ENCODE results near the gene PRMT7. TPM values are rescaled to one million over a fixed set of nuclear protein-coding genes. Genes with fewer than 3 reads are reported as not detected.
A peak's percentile ranks its signal among the peaks of the same experiment; 100 is the strongest.

The PRMT7 gene
- total RNA-seq, 2 donors from 2014 or later = 71.2 to 75.9 TPM

DNA sequence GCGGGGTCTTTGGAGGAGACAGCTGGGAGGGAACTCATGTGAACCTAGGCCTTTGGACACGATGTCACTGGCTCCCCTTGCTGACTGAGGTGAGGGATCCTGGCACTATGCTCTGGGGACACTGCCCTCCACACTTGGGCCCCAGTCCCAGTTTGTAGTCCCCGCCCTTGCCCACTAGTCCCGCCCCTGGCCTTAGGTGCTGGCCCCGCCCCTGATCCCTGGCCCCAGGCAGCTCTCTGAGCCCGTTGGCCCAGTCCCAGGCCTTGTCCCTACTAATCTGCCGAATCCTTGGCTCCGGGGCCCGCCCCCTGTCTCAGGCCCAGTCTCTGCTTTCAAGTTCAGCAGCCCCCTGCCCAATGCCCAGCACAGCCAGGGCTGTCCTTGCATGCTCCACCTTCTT is 76.5 kb downstream of the PRMT7 start:
- Mint-ChIP-seq H3K36me3 (ENCODE audit: insufficient read depth in 2 of 2) (no peaks in the 10 kb centered on the region), H3K9me3 (no peaks in the 10 kb centered on the region), H3K27ac (no peak overlapping the region), H3K4me1 (ENCODE audit: low read depth) (peaks cover 1% of the 10 kb centered on the region), H3K27me3 (ENCODE audit: low read depth) (peaks cover 11% of the 10 kb centered on the region), H3K4me3 (no peak overlapping the region)
- ATAC-seq (replicated peaks in 1 of 2) = no peak
- DNase-seq = no peak

DNA sequence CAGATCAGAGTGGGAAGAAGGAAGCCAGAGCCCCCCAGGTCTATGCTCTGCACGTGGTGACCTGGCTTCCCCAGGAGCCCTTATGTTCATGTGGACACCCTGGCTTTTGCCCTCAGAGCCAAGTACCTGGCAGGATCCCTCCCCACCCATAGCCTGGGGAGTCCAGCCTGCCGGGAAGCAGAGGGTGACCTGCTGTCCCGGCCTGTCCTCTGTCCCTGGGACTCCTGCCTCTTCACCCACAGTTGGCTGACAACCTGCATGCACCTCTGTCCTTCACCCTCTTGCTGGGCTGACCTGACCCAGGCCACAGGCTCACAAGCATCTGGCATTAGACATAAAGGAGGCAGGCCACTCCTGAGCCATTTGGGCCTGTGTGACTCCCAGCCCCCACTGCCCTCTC is 77.3 kb downstream of the PRMT7 start:
- H3K27me3 Mint-ChIP-seq (ENCODE audit: low read depth) = peaks cover 11% of the 10 kb centered on the region
- no peaks in the 10 kb centered on the region for H3K36me3 Mint-ChIP-seq (ENCODE audit: insufficient read depth in 2 of 2)
- ATAC-seq (replicated peaks in 1 of 2) (no peak), DNase-seq (no peak)
- no peaks in the 10 kb centered on the region for H3K4me1 Mint-ChIP-seq (ENCODE audit: low read depth)
- no peak overlapping the region for H3K4me3 Mint-ChIP-seq
- H3K9me3 Mint-ChIP-seq = no peaks in the 10 kb centered on the region
- no peak overlapping the region for H3K27ac Mint-ChIP-seq

DNA sequence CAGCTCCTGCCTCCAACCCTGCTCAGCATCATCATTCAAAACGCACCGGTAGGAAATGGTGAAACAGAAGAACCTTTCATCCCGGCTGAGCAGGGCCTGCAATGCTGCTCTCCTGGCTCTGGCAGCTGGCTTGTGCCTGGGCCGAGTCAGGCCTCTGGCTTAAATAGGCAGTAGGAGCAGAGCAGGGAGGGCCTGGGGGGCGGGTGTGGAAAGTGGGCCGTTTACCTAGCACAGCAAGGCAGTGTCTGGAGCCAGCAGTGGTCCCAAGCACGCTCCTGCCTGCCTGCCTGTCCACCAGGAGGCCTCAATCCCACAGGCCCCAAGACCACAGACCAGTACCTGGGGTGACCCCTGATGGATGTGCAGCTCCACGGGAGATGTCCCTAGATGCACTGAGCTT is 78.2 kb downstream of the PRMT7 start:
- Mint-ChIP-seq H3K36me3 (ENCODE audit: insufficient read depth in 2 of 2) (no peaks in the 10 kb centered on the region), H3K9me3 (no peaks in the 10 kb centered on the region)

DNA sequence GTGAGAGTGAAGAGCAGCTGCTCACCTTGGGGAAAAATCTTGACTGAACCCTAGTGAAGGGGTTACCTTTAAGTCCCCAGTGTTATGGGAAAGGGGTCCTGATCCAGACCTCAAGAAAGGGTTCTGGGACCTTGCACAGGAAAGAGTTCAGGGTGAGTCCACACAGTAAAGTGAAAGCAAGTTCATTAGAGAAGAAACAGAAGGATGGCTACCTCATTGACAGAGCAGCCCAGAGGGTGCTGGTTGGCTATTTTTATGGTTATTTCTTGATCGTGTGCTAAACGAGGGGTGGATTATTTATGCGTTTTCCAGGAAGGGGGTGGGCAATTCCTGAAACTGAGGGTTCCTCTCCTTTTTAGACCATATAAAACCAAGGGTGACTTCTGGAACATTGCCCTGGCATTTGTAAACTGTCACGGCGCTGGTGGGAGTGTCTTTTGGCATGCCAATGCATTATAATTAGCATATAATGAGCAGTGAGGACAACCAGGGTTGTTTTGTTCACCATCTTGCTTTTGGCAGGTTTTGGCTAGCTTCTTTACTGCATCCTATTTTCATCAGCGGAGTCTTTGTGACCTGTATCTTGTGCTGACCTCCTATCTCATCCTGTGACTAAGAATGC is 79.0 kb downstream of the PRMT7 start:
- Mint-ChIP-seq H3K9me3 (no peaks in the 10 kb centered on the region), H3K27me3 (ENCODE audit: low read depth) (peaks cover 11% of the 10 kb centered on the region), H3K4me3 (no peak overlapping the region), H3K36me3 (ENCODE audit: insufficient read depth in 2 of 2) (no peaks in the 10 kb centered on the region), H3K27ac (no peak overlapping the region), H3K4me1 (ENCODE audit: low read depth) (no peaks in the 10 kb centered on the region)
- ATAC-seq (replicated peaks in 1 of 2) = no peak
- no peak for DNase-seq

More for the DNA sequence above, 78.2 kb downstream of the PRMT7 start:
- H3K4me1 Mint-ChIP-seq (ENCODE audit: low read depth) = no peaks in the 10 kb centered on the region
- ATAC-seq (replicated peaks in 1 of 2) (no peak), DNase-seq (no peak)
- H3K4me3 Mint-ChIP-seq = no peak overlapping the region
- no peak overlapping the region for H3K27ac Mint-ChIP-seq
- peaks cover 11% of the 10 kb centered on the region for H3K27me3 Mint-ChIP-seq (ENCODE audit: low read depth)

DNA sequence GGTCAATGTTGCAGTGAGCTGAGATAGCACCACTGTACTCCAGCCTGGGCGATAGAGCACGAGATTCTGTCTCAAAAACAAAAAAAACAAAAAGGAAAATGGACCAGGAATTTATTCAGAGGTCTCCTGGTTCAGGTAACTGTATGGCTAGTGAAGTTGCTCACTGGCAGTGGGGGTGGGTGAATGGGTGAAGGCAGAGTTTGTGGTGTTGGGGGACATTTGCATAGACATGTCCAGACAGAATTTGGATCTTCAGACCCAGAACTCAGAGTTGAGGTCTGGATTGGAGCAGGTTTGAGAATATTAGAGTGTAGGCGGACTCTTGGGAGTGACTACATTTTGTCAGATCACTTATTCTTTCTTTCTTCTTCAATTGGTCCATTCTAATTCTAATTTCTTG is 82.5 kb downstream of the PRMT7 start:
- Mint-ChIP-seq H3K4me1 (ENCODE audit: low read depth) (peaks cover 4% of the 10 kb centered on the region), H3K36me3 (ENCODE audit: insufficient read depth in 2 of 2) (no peaks in the 10 kb centered on the region), H3K9me3 (no peaks in the 10 kb centered on the region), H3K4me3 (no peak overlapping the region), H3K27ac (no peak overlapping the region), H3K27me3 (ENCODE audit: low read depth) (peaks cover 5% of the 10 kb centered on the region)
- DNase-seq (no peak), ATAC-seq (replicated peaks in 1 of 2) (no peak)

DNA sequence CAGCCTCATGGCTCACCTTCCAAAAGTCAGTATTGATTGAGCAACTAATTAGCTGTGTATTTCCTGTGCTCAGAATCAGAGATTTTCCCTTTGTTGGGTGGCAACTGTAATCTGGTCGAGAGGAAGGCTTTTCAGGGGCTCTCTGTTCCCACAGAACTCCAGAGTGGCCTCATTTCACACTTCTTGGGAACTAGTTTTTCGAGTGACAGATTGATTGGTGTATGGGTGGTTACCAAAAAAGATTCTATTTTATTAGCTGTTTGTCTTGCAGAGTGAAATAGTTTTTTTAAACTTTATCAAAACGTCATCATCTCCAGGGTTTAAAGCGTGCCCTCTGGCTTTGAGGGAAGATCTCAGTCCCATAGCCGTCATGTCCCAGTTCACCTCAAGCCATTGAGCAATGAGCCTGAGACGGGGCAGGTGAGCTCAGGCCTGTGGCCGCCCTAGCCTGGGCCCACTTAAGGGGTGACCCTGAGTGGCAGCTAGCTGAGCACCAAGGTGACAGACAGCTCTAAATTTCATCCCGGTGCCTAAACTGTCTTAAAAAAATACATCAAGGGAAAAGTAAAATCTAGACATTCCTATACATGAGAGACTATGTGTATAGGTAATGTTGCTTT is 84.5 kb downstream of the PRMT7 start:
- DNase-seq (no peak), ATAC-seq (replicated peaks in 1 of 2) (no peak)
- Mint-ChIP-seq H3K27ac (no peak overlapping the region), H3K4me3 (no peak overlapping the region), H3K9me3 (no peaks in the 10 kb centered on the region), H3K36me3 (ENCODE audit: insufficient read depth in 2 of 2) (no peaks in the 10 kb centered on the region), H3K4me1 (ENCODE audit: low read depth) (peaks cover 5% of the 10 kb centered on the region), H3K27me3 (ENCODE audit: low read depth) (peaks cover 5% of the 10 kb centered on the region)

DNA sequence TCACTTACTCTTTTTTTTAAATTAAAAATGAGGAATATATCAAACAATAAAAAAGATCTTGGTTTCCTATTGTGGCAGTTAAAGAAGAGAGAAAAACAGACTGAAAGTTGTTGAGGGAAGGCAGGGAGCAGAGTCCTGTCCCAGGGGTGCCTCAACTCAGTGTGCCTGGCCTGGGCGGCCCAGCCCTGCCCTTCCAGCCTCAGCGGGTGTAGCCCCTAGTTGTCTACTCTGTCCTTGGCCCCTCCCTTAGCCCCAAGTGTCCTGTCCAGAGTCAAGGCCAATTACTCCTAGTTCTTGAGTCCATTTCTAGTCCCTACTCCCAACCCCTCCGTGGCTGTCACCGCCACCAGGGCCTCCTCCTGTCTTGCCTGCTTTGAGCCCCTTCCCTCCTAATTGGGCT is 85.0 kb downstream of the PRMT7 start:
- Mint-ChIP-seq H3K36me3 (ENCODE audit: insufficient read depth in 2 of 2) (no peaks in the 10 kb centered on the region), H3K27ac (no peak overlapping the region), H3K4me3 (no peak overlapping the region), H3K27me3 (ENCODE audit: low read depth) (peaks cover 5% of the 10 kb centered on the region), H3K9me3 (no peaks in the 10 kb centered on the region), H3K4me1 (ENCODE audit: low read depth) (peaks cover 10% of the 10 kb centered on the region)
- no peak for ATAC-seq (replicated peaks in 1 of 2)
- no peak for DNase-seq

DNA sequence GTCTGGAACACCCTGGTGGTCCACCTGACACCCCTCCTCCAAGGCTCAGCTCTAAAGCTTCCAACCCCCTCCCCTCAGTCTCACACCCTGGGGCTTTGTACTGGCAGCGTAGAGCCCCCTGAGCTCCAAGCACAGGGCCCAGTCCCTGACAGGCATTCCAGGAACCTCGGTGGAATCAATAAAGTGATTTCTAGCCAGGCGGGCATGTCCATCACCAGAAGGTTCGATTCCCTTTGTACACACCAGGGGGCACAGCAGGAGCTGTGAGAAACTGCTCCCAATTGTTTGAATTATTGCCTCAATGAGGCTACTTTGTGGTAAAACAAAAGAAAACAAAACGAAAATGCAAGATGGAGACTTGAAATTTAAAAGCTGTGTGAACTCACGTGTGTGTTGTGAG is 85.7 kb downstream of the PRMT7 start:
- H3K4me3 Mint-ChIP-seq = no peak overlapping the region
- no peak for ATAC-seq (replicated peaks in 1 of 2)
- no peaks in the 10 kb centered on the region for H3K27me3 Mint-ChIP-seq (ENCODE audit: low read depth)
- DNase-seq = peak; percentile 41 to 51
- H3K9me3 Mint-ChIP-seq = no peaks in the 10 kb centered on the region
- H3K27ac Mint-ChIP-seq = no peak overlapping the region
- peaks cover 17% of the 10 kb centered on the region for H3K4me1 Mint-ChIP-seq (ENCODE audit: low read depth)
- H3K36me3 Mint-ChIP-seq (ENCODE audit: insufficient read depth in 2 of 2) = no peaks in the 10 kb centered on the region

DNA sequence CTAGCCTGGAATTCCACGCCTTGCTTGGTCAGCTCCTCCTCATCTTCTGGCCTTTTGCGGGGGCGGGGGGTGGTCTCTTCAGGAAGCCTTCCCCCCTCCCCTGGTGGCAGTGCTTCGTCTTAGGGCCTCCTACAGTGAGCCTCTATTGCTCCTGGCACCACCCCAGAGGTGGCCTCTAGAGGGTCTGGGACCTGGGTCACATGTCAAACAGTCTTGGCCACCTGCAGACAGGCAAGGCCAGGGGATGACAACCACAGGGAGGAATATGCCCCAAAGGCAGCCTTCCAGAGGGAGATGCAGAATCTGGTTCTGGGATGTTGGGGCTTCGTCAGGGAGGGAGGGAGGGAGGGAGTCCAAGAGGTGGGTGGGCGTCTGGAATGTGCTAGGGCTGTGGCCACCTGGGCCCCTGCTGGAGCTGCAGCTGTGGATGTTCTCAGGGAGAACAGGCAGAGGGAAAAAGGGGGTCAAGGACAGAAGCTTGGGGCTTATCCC is 86.9 kb downstream of the PRMT7 start:
- no peak for ATAC-seq (replicated peaks in 1 of 2)
- no peak for DNase-seq
- Mint-ChIP-seq H3K9me3 (no peaks in the 10 kb centered on the region), H3K4me1 (ENCODE audit: low read depth) (peaks cover 28% of the 10 kb centered on the region), H3K27ac (no peak overlapping the region), H3K4me3 (no peak overlapping the region), H3K27me3 (ENCODE audit: low read depth) (no peaks in the 10 kb centered on the region), H3K36me3 (ENCODE audit: insufficient read depth in 2 of 2) (no peaks in the 10 kb centered on the region)

DNA sequence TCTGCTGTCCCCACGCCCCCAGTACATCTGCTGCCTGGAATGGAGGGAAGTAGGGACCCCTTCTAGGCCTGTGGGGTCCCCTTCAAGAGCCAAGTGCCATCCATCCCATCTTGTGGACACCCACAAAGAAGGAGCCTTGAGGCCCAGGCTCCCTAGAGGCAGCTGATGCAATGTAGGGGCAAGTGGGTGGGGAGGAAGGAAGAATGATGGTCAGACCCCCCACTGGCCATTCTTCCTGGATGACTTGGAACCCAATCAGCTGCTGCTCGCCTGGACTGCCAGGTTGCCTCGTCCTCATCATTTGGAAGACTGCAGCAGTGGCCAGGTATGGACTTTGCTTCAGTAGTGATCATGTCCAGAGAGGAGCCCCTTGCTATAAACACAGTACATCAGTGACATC is 88.6 kb downstream of the PRMT7 start:
- DNase-seq (no peak), ATAC-seq (replicated peaks in 1 of 2) (no peak)
- Mint-ChIP-seq H3K27me3 (ENCODE audit: low read depth) (no peaks in the 10 kb centered on the region), H3K27ac (no peak overlapping the region), H3K36me3 (ENCODE audit: insufficient read depth in 2 of 2) (no peaks in the 10 kb centered on the region), H3K4me1 (ENCODE audit: low read depth) (peaks cover 28% of the 10 kb centered on the region), H3K9me3 (no peaks in the 10 kb centered on the region), H3K4me3 (no peak overlapping the region)

DNA sequence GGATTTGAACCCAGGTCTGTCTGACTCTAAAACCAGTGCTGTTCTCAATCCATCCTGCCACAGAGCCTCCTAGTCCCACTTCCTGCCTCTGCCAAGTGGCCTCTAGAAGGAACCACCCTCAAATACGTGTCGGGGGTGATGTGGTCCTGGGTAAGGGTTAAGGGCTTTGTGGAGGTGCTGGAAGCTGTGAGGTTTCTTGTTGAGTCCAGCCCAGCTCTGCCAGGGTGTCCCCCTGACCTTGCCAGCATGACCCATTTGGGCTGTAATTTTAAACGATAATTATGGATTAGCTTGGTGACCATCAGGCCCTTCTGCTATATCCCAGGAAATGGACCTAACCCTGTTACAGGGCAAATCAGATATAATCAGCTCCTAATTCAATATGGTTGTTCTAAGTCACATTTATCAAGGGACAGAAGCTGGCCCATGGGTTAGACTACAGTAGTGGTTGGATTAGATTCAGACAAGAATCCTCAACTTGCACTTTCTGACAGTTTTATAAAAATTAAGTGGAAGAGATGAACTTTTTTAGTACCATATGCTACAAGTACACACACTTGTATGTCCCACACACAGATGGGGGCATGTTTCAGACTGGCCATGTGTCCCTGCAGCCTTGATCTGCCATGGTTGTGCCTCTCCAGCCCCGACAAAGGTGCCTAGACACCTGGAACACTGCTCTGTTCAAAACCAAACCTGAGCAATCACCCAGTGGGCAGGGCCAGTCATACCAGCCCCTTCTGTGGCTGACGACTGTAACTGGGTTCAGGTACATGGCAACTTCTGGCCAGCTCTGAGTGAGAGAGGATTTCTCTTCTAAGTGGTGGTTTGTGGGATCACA is 89.5 kb downstream of the PRMT7 start:
- no peak overlapping the region for H3K27ac Mint-ChIP-seq
- H3K36me3 Mint-ChIP-seq (ENCODE audit: insufficient read depth in 2 of 2) = no peaks in the 10 kb centered on the region
- no peak overlapping the region for H3K4me3 Mint-ChIP-seq
- H3K9me3 Mint-ChIP-seq = no peaks in the 10 kb centered on the region
- H3K4me1 Mint-ChIP-seq (ENCODE audit: low read depth) = peaks cover 28% of the 10 kb centered on the region
- DNase-seq (peak; percentile 63 to 66), ATAC-seq (replicated peaks in 1 of 2) (peak; percentile 91)
- no peaks in the 10 kb centered on the region for H3K27me3 Mint-ChIP-seq (ENCODE audit: low read depth)

DNA sequence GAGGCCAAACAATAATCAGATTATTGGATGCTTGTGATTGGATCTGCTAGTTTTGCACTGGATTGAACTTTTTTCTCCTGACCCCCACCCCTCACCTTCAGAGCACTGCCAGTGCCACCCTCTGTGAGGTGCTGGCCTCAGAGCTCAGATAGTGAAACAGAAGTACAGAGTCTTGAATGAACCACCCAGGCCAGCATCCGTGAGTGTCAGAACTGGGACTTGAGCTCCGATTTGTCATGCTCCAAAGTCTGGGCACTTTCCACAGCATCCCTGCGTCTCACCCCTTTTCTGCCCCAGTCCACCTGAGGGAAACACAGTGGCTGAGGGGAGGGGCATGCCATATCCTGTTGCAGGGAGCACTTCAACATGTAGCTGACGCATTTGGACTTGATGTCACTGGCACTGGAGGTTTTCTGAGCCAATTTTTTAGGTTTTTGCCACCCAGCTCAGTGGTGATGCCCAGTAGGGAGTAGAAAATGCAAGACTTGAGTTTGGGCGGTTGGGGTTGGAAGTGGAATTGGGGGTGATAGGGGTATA is 90.2 kb downstream of the PRMT7 start:
- ATAC-seq (replicated peaks in 1 of 2) = peak; percentile 36 to 52
- H3K4me3 Mint-ChIP-seq = no peak overlapping the region
- H3K27me3 Mint-ChIP-seq (ENCODE audit: low read depth) = no peaks in the 10 kb centered on the region
- no peaks in the 10 kb centered on the region for H3K9me3 Mint-ChIP-seq
- no peaks in the 10 kb centered on the region for H3K36me3 Mint-ChIP-seq (ENCODE audit: insufficient read depth in 2 of 2)
- peak in 1 of 2 donors; percentile 19 for DNase-seq
- no peak overlapping the region for H3K27ac Mint-ChIP-seq
- H3K4me1 Mint-ChIP-seq (ENCODE audit: low read depth) = peaks cover 28% of the 10 kb centered on the region
